Lower leg skin (tissue), 3 donors: ENCODE measurements around the gene POPDC2.

Experiments
- CTCF ChIP-seq, 3 donors: fragments of 450-650 bp; IDR thresholded peaks; one replicate each; pipeline ENCODE4 v1.5.1; 2016; ENCODE audit warnings: antibody characterized with exemption in 3 of 3, mild to moderate bottlenecking in 3 of 3, moderate library complexity in 2 of 3
- POLR2A ChIP-seq, 2 donors: fragments of 450-650 bp; IDR thresholded peaks; one replicate each; pipeline ENCODE4 v1.6.1; 2016 to 2017; ENCODE audit warnings: antibody characterized with exemption in 2 of 2, mild to moderate bottlenecking in 1 of 2, moderate library complexity in 1 of 2

GRCh38 chr3:119690043-119690656 is 29.8 kb upstream of the POPDC2 start:
- TF ChIP-seq CTCF (IDR thresholded peaks at IDR 0.05) (no peak), POLR2A (IDR thresholded peaks at IDR 0.05) (no peak)
